Keratinocyte (primary cell): ENCODE measurements around the gene PLA2G4F. TPM values are rescaled to one million over a fixed set of nuclear protein-coding genes. Genes with fewer than 3 reads are reported as not detected.

Experiments
- DNase-seq: peaks from one replicate; pipeline ENCODE4 v3.0.0-alpha.2; 2011; ENCODE audit warnings: low read depth, missing footprints, low spot score
- FAIRE-seq: peaks from 2 replicates; lab custom pipeline; 2011; peaks lifted over from hg19 to GRCh38; lab: Jason Lieb, UNC
- H2AFZ ChIP-seq: 2 replicates; pipeline ENCODE4 v1.6.0; 2012; ENCODE audit warnings: low read length, control low read depth, inconsistent platforms; ENCODE audit not compliant: control insufficient read depth
- H3K27ac ChIP-seq: 2 replicates; pipeline ENCODE4 v1.5.1; 2011; ENCODE audit warnings: low read length; ENCODE audit not compliant: control insufficient read depth, insufficient read depth
- H3K27me3 ChIP-seq: 3 replicates; pipeline ENCODE4 v1.6.0; 2011; ENCODE audit warnings: low read length; ENCODE audit not compliant: control insufficient read depth, insufficient read depth; ENCODE audit errors: extremely low read depth
- H3K36me3 ChIP-seq, 2 experiments: 2 replicates in 1 of 2; 3 replicates in 1 of 2; pipeline ENCODE4 v1.5.1; 2011; ENCODE audit warnings: low read length in 2 of 2, mild to moderate bottlenecking in 1 of 2; ENCODE audit not compliant: control insufficient read depth in 2 of 2, insufficient read depth in 2 of 2; ENCODE audit errors: extremely low read depth in 1 of 2
- H3K4me1 ChIP-seq: 3 replicates; pipeline ENCODE4 v1.5.1; 2011; ENCODE audit warnings: low read length; ENCODE audit not compliant: control insufficient read depth, insufficient read depth; ENCODE audit errors: extremely low read depth
- H3K4me2 ChIP-seq: 3 replicates; pipeline ENCODE4 v1.6.0; 2011; ENCODE audit warnings: low read depth, low read length; ENCODE audit not compliant: control insufficient read depth, insufficient read depth; ENCODE audit errors: extremely low read depth
- H3K4me3 ChIP-seq, 3 experiments: fragments of 200-600 bp in 1 of 3; sonication (generic) in 1 of 3; 2 replicates in 2 of 3; 3 replicates in 1 of 3; pipeline ENCODE4 v1.5.1; 2011 to 2016; ENCODE audit warnings: low read length in 3 of 3, mild to moderate bottlenecking in 3 of 3, control low read depth in 2 of 3, inconsistent platforms in 1 of 3, low read depth in 1 of 3, mixed read lengths in 1 of 3, mixed run types in 1 of 3, moderate library complexity in 1 of 3; ENCODE audit not compliant: control insufficient read depth in 2 of 3, insufficient read depth in 2 of 3; ENCODE audit errors: extremely low read depth in 1 of 3
- H3K79me2 ChIP-seq: 2 replicates; pipeline ENCODE4 v1.6.0; 2012; ENCODE audit warnings: low read length; ENCODE audit not compliant: control insufficient read depth, insufficient read depth
- H3K9ac ChIP-seq: 3 replicates; pipeline ENCODE4 v1.6.0; 2011; ENCODE audit warnings: low read length; ENCODE audit not compliant: control insufficient read depth, insufficient read depth; ENCODE audit errors: extremely low read depth
- H3K9me1 ChIP-seq: 3 replicates; pipeline ENCODE4 v1.6.0; 2011; ENCODE audit warnings: low read length; ENCODE audit not compliant: control insufficient read depth, insufficient read depth; ENCODE audit errors: extremely low read depth
- H3K9me3 ChIP-seq: 2 replicates; pipeline ENCODE4 v1.5.1; 2012; ENCODE audit warnings: low read depth, low read length; ENCODE audit not compliant: control insufficient read depth
- H4K20me1 ChIP-seq: 3 replicates; pipeline ENCODE4 v1.6.0; 2011; ENCODE audit warnings: low read length; ENCODE audit not compliant: control insufficient read depth, insufficient read depth; ENCODE audit errors: extremely low read depth
- CTCF ChIP-seq, 3 experiments: IDR thresholded peaks in 1 of 3; conservative IDR thresholded peaks in 1 of 3; optimal IDR thresholded peaks in 1 of 3; 2 replicates in 2 of 3; 3 replicates in 1 of 3; pipeline versions ENCODE3 to v1.5.1; 2011; ENCODE audit warnings: low read length in 3 of 3, mild to moderate bottlenecking in 3 of 3, moderate library complexity in 2 of 3, control low read depth in 1 of 3, inconsistent platforms in 1 of 3; ENCODE audit not compliant: insufficient read depth in 2 of 3; ENCODE audit errors: extremely low read depth in 1 of 3
- EZH2 ChIP-seq: IDR thresholded peaks from one replicate; pipeline ENCODE4 v1.6.1; 2012; ENCODE audit warnings: inconsistent platforms, mild to moderate bottlenecking, low read length, moderate library complexity
- dilution Hi-C: fragments of 300-500 bp; cut with MboI; formaldehyde crosslinking; loops from one replicate; pipeline ENCODE4 v1.7.0; 2020; ENCODE audit warnings: low sequenced_read_pairs; ENCODE audit not compliant: extremely low pct_ligation_motif_present
- polyA plus RNA-seq, 5 experiments: library from polyadenylated mRNA; depleted of rRNA in 3 of 5; stranded (reverse) in 3 of 5; stranded (forward) in 1 of 5; unstranded in 1 of 5; fragments of >200 nt; gene quantifications; 1 replicate in 1 of 5; 2 replicates in 3 of 5; 3 replicates in 1 of 5; pipeline versions ENCODE4 v1.2.1 to v1.2.3, GENCODE V29; 2011 to 2012; ENCODE audit warnings: missing spikeins in 2 of 5, low read depth in 1 of 5, low replicate concordance in 1 of 5

The PLA2G4F gene
- polyA plus RNA-seq, 1 donor (not counting 4 experiments of a cell fraction or from before 2014, with no cell fraction given), result 4.4 TPM

GRCh38 chr15:42143356-42143755, 13.1 kb downstream of the PLA2G4F start:
- H3K4me3 ChIP-seq, result no peak overlapping the region
- no peak for TF ChIP-seq EZH2
- TF ChIP-seq CTCF (optimal IDR thresholded peaks at IDR 0.05 in 1 of 3, IDR thresholded peaks at IDR 0.05 in 1 of 3, conservative IDR thresholded peaks at IDR 0.05 in 1 of 3; ENCODE audit: extremely low read depth in 1 of 3, insufficient read depth in 2 of 3, low read length in 3 of 3), result no peak
- no peak overlapping the region for H3K9ac ChIP-seq
- H3K36me3 ChIP-seq, result no peaks in the 10 kb centered on the region
- H2AFZ ChIP-seq, result no peak overlapping the region
- H3K9me3 ChIP-seq, result no peaks in the 10 kb centered on the region
- H3K79me2 ChIP-seq, result no peaks in the 10 kb centered on the region
- no peaks in the 10 kb centered on the region for H3K27me3 ChIP-seq
- DNase-seq (no peak), FAIRE-seq (no peak)
- no peak overlapping the region for H3K4me2 ChIP-seq
- H4K20me1 ChIP-seq, result no peaks in the 10 kb centered on the region
- dilution Hi-C loops, result no loop called here
- no peaks in the 10 kb centered on the region for H3K9me1 ChIP-seq
- H3K27ac ChIP-seq, result no peak overlapping the region
- peaks cover 6% of the 10 kb centered on the region for H3K4me1 ChIP-seq

GRCh38 chr15:42141795-42142667, 14.4 kb downstream of the PLA2G4F start:
- no peak for FAIRE-seq
- H3K36me3 ChIP-seq, result no peaks in the 10 kb centered on the region
- no peaks in the 10 kb centered on the region for H3K27me3 ChIP-seq
- H3K4me3 ChIP-seq, result no peak overlapping the region
- no peaks in the 10 kb centered on the region for H4K20me1 ChIP-seq
- no peaks in the 10 kb centered on the region for H3K9me3 ChIP-seq
- TF ChIP-seq EZH2 (no peak), CTCF (optimal IDR thresholded peaks at IDR 0.05 in 1 of 3, IDR thresholded peaks at IDR 0.05 in 1 of 3, conservative IDR thresholded peaks at IDR 0.05 in 1 of 3; ENCODE audit: extremely low read depth in 1 of 3, insufficient read depth in 2 of 3, low read length in 3 of 3) (no peak)
- dilution Hi-C loops, result no loop called here
- H2AFZ ChIP-seq, result no peak overlapping the region
- H3K9ac ChIP-seq, result no peak overlapping the region
- no peak for DNase-seq
- H3K4me2 ChIP-seq, result no peak overlapping the region
- H3K9me1 ChIP-seq, result no peaks in the 10 kb centered on the region
- no peaks in the 10 kb centered on the region for H3K79me2 ChIP-seq
- H3K4me1 ChIP-seq, result peaks cover 6% of the 10 kb centered on the region
- no peak overlapping the region for H3K27ac ChIP-seq
